Aorta (tissue), 5 donors: Measurements from ENCODE around the gene NT5DC2. TPM values are rescaled to one million over a fixed set of nuclear protein-coding genes. Genes with fewer than 3 reads are reported as not detected.

Source experiments
- ATAC-seq: fragments of 200-7000 bp; cut with Tn5 transposase; one replicate; pipeline ENCODE4 v1.9.1; 2022; ENCODE audit warnings: moderate library complexity; ENCODE audit not compliant: low FRiP score
- DNase-seq, 2 donors: peaks; one replicate each; pipeline ENCODE4 v3.0.0-alpha.2; 2020
- H3K27ac ChIP-seq, 2 donors: one replicate each; pipeline ENCODE4 v1.5.1; 2013; ENCODE audit warnings: low read length in 2 of 2, mild to moderate bottlenecking in 2 of 2, moderate library complexity in 2 of 2, control low read depth in 1 of 2, inconsistent platforms in 1 of 2, low read depth in 1 of 2
- H3K27me3 ChIP-seq, 2 donors: one replicate each; pipeline ENCODE4 v1.6.1; 2013; ENCODE audit warnings: control low read depth in 1 of 2, low read length in 1 of 2, mild to moderate bottlenecking in 1 of 2, moderate library complexity in 1 of 2; ENCODE audit not compliant: insufficient read depth in 2 of 2, control insufficient read depth in 1 of 2
- H3K36me3 ChIP-seq, 2 donors: one replicate each; pipeline ENCODE4 v1.6.1; 2013; ENCODE audit warnings: control low read depth in 1 of 2, low read length in 1 of 2, mild to moderate bottlenecking in 1 of 2; ENCODE audit not compliant: insufficient read depth in 2 of 2, control insufficient read depth in 1 of 2
- H3K4me1 ChIP-seq, 2 donors: one replicate each; pipeline ENCODE4 v1.6.1; 2013; ENCODE audit warnings: low read length in 2 of 2, control low read depth in 1 of 2, mild to moderate bottlenecking in 1 of 2, moderate library complexity in 1 of 2; ENCODE audit not compliant: insufficient read depth in 2 of 2, control insufficient read depth in 1 of 2
- H3K4me3 ChIP-seq, 2 donors: one replicate each; pipeline ENCODE4 v1.5.1; 2013; ENCODE audit warnings: low read length in 2 of 2, control low read depth in 1 of 2, mild to moderate bottlenecking in 1 of 2
- H3K9me3 ChIP-seq: one replicate; pipeline ENCODE4 v1.6.1; 2013; ENCODE audit warnings: mild to moderate bottlenecking, low read length; ENCODE audit not compliant: control insufficient read depth
- WGBS, 2 donors: extraction: QIAGEN DNeasy Blood & Tissue Kit; methylation state at CpG; one replicate each; pipeline ENCODE4 v1.1.7; 2013; 5-methylcytosine and 5-hydroxymethylcytosine counted together
- intact Hi-C, 2 donors: fragments of 100-400 bp; cut with DNase I; formaldehyde crosslinking; loops; one replicate each; pipeline versions ENCODE4 v1.14.2 to v1.15.0; 2022
- polyA plus RNA-seq, 2 donors: library from polyadenylated mRNA; stranded (reverse); fragments of 200-250 nt; gene quantifications; one replicate each; pipeline ENCODE4 v1.2.3, GENCODE V29; 2013
- total RNA-seq, 2 donors: library from RNA; stranded (reverse); fragmentation: NEBNext Ultra II Directional; extraction: Animal tissue kit (Norgen Biotek cat#: 25700); gene quantifications; one replicate each; pipeline ENCODE4 v1.2.1, GENCODE V29; 2021
- donor health status: healthy with polysubstance abuse.
- donor health status: Bipolar disorder and iron deficiency.
- donor health status: DM: no; HTN: no; CAD: no.
- donor health status: DM: no; HTN: no; CAD: no.
- donor health status: DM: yes; HTN: yes; CAD: no.

Gene NT5DC2
- total and polyA plus RNA-seq, 4 donors: 29.6 to 148 (median 39.6) TPM

GRCh38 chr3:52490035-52490938 lies 43.4 kb downstream of the NT5DC2 start:
- H3K27ac ChIP-seq: no peak overlapping the region
- H3K27me3 ChIP-seq: no peaks in the 10 kb centered on the region
- 82 to 84% methylated on average over 22 of the region's 22 CpGs for WGBS, 2 donors
- intact Hi-C loops: no loop called here
- DNase-seq (no peak), ATAC-seq (no peak)
- no peaks in the 10 kb centered on the region for H3K9me3 ChIP-seq
- peaks cover 0 to 2% of the 10 kb centered on the region in 2 donors for H3K36me3 ChIP-seq
- H3K4me3 ChIP-seq: no peak overlapping the region
- no peaks in the 10 kb centered on the region for H3K4me1 ChIP-seq

DNA sequence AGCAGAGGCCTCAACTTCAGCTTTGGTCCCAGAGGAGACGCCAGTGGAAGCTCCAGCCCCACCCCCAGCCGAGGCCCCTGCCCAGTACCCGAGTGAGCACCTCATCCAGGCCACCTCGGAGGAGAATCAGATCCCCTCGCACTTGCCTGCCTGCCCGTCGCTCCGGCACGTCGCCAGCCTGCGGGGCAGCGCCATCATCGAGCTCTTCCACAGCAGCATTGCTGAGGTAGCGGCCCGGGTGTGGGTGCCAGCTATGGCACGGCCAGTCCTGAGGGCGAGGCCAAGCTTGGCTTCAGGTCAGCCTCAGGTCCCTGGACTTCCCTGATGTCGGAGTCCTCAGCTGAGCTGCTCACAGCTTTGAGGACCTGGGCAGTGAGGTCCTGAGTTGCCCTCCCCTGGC lies 44.2 kb downstream of the NT5DC2 start:
- Histone ChIP-seq H3K4me1 (no peaks in the 10 kb centered on the region), H3K27ac (no peak overlapping the region)
- 89 to 90% methylated on average over 18 of the region's 18 CpGs for WGBS, 2 donors

DNA sequence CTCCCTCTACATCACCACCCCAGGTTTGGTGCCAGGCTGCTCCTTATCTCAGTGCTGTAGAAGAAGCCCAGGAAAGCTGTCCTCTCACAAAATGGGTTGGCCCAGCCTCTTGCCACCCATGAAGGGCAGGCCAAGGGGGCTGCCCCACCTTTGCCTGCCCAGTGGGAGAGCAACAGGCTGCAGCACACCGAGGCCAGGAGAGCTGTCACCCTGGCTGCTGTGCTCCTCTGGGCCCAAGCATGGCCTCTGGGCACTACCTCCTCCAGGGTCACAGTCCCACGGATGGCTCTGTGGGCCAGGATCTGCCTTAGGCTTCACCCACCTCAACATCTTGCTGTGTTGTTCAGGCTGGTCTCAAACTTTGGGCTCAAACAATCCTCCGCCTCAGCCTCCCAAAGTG lies 44.9 kb downstream of the NT5DC2 start:
- 87 to 89% methylated on average over 3 of the region's 3 CpGs for WGBS, 2 donors
- no peak overlapping the region for H3K4me3 ChIP-seq
- ATAC-seq (no peak), DNase-seq (no peak)
- H3K4me1 ChIP-seq: no peaks in the 10 kb centered on the region
- H3K36me3 ChIP-seq: peaks cover 0 to 2% of the 10 kb centered on the region in 2 donors
- intact Hi-C loops: loop anchor here in 1 of 2 donors (5.0 kb wide), 1 partner anchor 39 kb away; no protein-coding TSS in a partner anchor
- H3K27ac ChIP-seq: no peak overlapping the region
- H3K27me3 ChIP-seq: no peaks in the 10 kb centered on the region
- no peaks in the 10 kb centered on the region for H3K9me3 ChIP-seq

More for the DNA sequence above, 44.2 kb downstream of the NT5DC2 start:
- no peak for DNase-seq
- ATAC-seq: no peak
- H3K36me3 ChIP-seq: peaks cover 0 to 2% of the 10 kb centered on the region in 2 donors
- intact Hi-C loops: loop anchor here in 1 of 2 donors (5.0 kb wide), 1 partner anchor 38 kb away; no protein-coding TSS in a partner anchor
- H3K4me3 ChIP-seq: no peak overlapping the region
- no peaks in the 10 kb centered on the region for H3K9me3 ChIP-seq
- H3K27me3 ChIP-seq: no peaks in the 10 kb centered on the region

- Histone ChIP-seq H3K4me3 (no peak overlapping the region), H3K4me1 (no peaks in the 10 kb centered on the region), H3K9me3 (no peaks in the 10 kb centered on the region), H3K27ac (no peak overlapping the region), H3K36me3 (peaks cover 0 to 2% of the 10 kb centered on the region in 2 donors), H3K27me3 (no peaks in the 10 kb centered on the region)
- intact Hi-C loops: loop anchor here in 1 of 2 donors (5.0 kb wide), 1 partner anchor 39 kb away; no protein-coding TSS in a partner anchor
- WGBS, 2 donors: 95 to 96% methylated on average over 59 of the region's 59 CpGs
- DNase-seq (no peak), ATAC-seq (no peak)
These were observed 45.6 kb downstream of the NT5DC2 start for GRCh38 chr3:52487788-52488691.

- Histone ChIP-seq H3K4me3 (no peak overlapping the region), H3K36me3 (peaks cover 0 to 1% of the 10 kb centered on the region in 2 donors), H3K27me3 (no peaks in the 10 kb centered on the region), H3K4me1 (no peaks in the 10 kb centered on the region), H3K9me3 (no peaks in the 10 kb centered on the region), H3K27ac (no peak overlapping the region)
- DNase-seq: no peak
- intact Hi-C loops: loop anchor here in 1 of 2 donors (5.0 kb wide), 1 partner anchor 40 kb away; no protein-coding TSS in a partner anchor
- ATAC-seq: no peak
- 92 to 93% methylated on average over 31 of the region's 31 CpGs for WGBS, 2 donors
These were observed 46.4 kb downstream of the NT5DC2 start for GRCh38 chr3:52487050-52487787.

GRCh38 chr3:52484680-52485461 lies 48.8 kb downstream of the NT5DC2 start:
- Histone ChIP-seq H3K27me3 (no peaks in the 10 kb centered on the region), H3K4me1 (no peaks in the 10 kb centered on the region)

DNA sequence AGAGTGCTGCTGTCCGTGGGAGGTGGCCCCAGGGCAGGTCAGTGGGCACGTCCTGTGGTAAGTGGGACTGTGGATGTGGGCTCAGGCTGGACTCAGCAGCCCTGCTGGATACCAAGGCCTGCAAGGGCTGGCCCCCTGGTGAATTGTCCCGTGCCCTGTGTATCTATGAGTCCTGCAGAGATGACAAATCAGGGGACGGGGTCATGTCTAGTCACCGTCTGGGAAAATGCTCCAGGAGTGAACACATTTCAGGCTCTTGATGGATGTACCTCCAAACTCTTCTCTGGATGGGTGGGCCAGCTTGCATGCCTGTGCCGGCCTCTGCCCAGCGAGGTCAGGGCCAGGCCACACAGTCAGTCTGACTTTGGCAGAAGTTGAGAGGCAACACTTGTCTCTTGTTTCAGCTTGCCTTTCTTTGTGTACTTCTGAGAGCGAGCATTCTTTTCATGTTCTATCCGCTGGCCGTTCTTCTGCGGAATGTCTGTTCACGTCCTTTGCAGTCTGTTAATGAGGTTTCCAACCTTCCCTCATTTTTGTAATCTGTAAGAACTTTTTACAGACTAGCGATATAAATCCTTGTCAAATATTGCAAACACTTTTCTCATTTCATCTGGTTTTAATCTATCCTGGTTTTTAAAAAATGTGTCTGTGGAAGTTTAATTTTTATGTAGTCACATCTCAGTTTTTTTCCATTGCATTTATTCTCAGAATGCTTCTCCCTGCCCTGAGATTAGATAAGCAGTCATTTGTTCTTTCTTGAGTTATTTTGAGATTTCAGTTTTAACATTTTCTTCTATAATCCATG lies 49.9 kb downstream of the NT5DC2 start:
- 36 to 41% methylated on average over 13 of the region's 13 CpGs for WGBS, 2 donors
- no peaks in the 10 kb centered on the region for H3K4me1 ChIP-seq
- ATAC-seq (no peak), DNase-seq (peak in 1 of 2 donors; percentile 63)
- H3K27ac ChIP-seq: peak overlapping the region in 1 of 2 donors; percentile 19
- H3K9me3 ChIP-seq: no peaks in the 10 kb centered on the region
- H3K4me3 ChIP-seq: no peak overlapping the region
- peaks cover 0 to 4% of the 10 kb centered on the region in 2 donors for H3K36me3 ChIP-seq
- intact Hi-C loops: no loop called here
- no peaks in the 10 kb centered on the region for H3K27me3 ChIP-seq

More at GRCh38 chr3:52484680-52485461, 48.8 kb downstream of the NT5DC2 start:
- peak overlapping the region in 1 of 2 donors; percentile 0 for H3K27ac ChIP-seq
- intact Hi-C loops: loop anchor here in 1 of 2 donors (5.0 kb wide), 1 partner anchor 42 kb away; no protein-coding TSS in a partner anchor
- H3K9me3 ChIP-seq: no peaks in the 10 kb centered on the region
- H3K4me3 ChIP-seq: no peak overlapping the region
- no peaks in the 10 kb centered on the region for H3K36me3 ChIP-seq
- DNase-seq: no peak
- no peak for ATAC-seq
- 82 to 83% methylated on average over 10 of the region's 10 CpGs for WGBS, 2 donors
